Astrocyte of the spinal cord (primary cell): ENCODE measurements around the gene MAFG.

Source experiments
- DNase-seq: peaks from one replicate; pipeline ENCODE4 v3.0.0; 2011; ENCODE audit warnings: low read depth, low spot score
- H3K4me3 ChIP-seq: 2 replicates; pipeline ENCODE4 v1.5.1; 2011; ENCODE audit warnings: low read depth, mild to moderate bottlenecking, low read length, moderate library complexity
- CTCF ChIP-seq: IDR thresholded peaks from 2 replicates; pipeline ENCODE4 v1.5.1; 2012; ENCODE audit warnings: low read depth, mild to moderate bottlenecking, low read length, inconsistent platforms
- in situ Hi-C: cut with HindIII; loops from 2 replicates; pipeline ENCODE4 v1.10.0; 2017; ENCODE audit warnings: low sequenced_read_pairs

MAFG gene

GRCh38 chr17:81925860-81926450, 1.6 kb downstream of the MAFG start:
- in situ Hi-C loops, result no loop called here
- peak overlapping the region; percentile 76 for H3K4me3 ChIP-seq
- TF ChIP-seq CTCF, result no peak
- no peak for DNase-seq

GRCh38 chr17:81924557-81925532, 2.7 kb downstream of the MAFG start:
- TF ChIP-seq CTCF, result no peak
- in situ Hi-C loops, result no loop called here
- DNase-seq, result no peak
- no peak overlapping the region for H3K4me3 ChIP-seq

GRCh38 chr17:81923302-81924260, 4.0 kb downstream of the MAFG start:
- in situ Hi-C loops, result no loop called here
- peak overlapping the region; percentile 35 for H3K4me3 ChIP-seq
- TF ChIP-seq CTCF, result no peak
- peak; percentile 75 for DNase-seq

GRCh38 chr17:81922566-81923301, 4.8 kb downstream of the MAFG start:
- peak overlapping the region; percentile 35 for H3K4me3 ChIP-seq
- in situ Hi-C loops, result no loop called here
- TF ChIP-seq CTCF, result no peak
- no peak for DNase-seq

- no peak overlapping the region for H3K4me3 ChIP-seq
- no peak for DNase-seq
- no peak for TF ChIP-seq CTCF
- in situ Hi-C loops, result no loop called here
Observed at GRCh38 chr17:81921996-81922565, 5.5 kb downstream of the MAFG start.
